Ammon's horn (tissue), 1 donor: ENCODE data around the gene MIB1.
"Not testable (repeated sequence)": the region's sequence is repeated elsewhere in the genome, so short reads cannot be mapped to it uniquely, and the experiment has no call there.

Source experiments
- DNase-seq: peaks from one replicate; pipeline ENCODE4 v3.0.0-alpha.2; 2016; ENCODE audit warnings: low spot score

The MIB1 gene

DNA sequence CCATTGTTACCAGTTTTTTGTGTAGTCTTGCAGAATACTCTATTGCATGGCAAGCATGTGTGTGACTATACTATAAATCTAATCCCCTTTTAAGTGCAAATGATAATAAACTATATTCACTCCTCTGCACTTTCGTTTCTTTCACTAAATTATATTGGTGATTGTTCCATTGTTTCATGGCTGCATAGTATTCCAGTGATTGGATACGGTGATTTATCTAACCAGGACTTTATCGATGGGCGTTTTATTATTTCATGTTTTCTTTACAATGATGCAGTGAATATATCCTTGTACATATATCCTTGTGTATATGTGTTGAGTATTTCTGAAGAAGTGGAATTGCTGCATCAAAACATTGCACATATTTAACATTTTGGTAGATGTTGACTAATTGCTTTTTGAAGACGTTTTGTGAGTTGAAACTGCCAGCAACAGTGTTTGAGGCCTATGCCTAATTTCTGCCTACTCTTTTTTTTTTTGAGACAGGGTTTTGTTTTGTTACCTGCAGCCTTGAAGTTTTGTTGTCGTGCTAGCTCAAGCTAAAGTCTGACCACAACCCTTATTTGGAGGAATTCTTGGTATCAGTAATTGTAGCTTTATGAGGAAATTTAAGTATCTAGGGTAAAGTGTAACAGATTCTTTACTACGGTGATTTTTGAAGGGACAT, 2.7 kb downstream of the MIB1 start:
- DNase-seq = no peak

DNA sequence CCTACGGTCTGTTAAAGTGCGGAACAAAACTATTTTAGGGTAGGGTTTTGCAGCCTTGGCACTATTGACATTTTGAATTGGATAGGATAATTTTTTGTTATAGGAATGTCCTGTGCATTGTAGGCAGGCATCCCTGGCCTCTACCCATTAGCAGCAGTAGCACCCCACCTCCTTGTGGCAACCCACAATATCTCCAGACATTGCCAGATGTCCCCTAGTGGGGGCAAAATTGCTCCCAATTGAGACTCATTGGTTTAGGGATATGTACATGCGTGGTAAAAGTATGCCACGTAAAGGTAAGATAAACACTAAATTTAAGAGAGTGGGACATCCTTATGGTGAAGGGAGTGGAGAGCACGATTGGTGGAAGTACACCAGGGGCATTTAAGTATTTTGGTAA, 4.6 kb downstream of the MIB1 start:
- DNase-seq = no peak

DNA sequence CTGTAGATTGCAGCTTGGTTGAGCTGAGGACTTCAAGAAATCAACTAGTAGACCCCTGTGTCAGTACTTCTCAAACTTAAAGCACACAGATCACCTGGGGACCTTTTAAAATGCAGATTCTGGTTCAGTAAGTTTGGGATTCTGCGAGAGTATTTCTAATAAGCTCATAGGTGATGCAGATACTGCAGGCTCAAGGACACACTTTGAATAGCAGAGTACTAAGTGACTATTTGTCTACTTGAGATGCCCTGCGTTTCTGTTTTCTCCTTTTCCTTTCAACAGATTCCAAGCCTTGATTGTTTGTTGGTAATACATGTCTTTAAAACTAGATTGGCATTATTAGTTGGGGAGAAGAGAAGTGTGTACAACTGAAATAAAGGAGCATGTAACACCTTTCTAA, 6.7 kb downstream of the MIB1 start:
- DNase-seq = no peak

DNA sequence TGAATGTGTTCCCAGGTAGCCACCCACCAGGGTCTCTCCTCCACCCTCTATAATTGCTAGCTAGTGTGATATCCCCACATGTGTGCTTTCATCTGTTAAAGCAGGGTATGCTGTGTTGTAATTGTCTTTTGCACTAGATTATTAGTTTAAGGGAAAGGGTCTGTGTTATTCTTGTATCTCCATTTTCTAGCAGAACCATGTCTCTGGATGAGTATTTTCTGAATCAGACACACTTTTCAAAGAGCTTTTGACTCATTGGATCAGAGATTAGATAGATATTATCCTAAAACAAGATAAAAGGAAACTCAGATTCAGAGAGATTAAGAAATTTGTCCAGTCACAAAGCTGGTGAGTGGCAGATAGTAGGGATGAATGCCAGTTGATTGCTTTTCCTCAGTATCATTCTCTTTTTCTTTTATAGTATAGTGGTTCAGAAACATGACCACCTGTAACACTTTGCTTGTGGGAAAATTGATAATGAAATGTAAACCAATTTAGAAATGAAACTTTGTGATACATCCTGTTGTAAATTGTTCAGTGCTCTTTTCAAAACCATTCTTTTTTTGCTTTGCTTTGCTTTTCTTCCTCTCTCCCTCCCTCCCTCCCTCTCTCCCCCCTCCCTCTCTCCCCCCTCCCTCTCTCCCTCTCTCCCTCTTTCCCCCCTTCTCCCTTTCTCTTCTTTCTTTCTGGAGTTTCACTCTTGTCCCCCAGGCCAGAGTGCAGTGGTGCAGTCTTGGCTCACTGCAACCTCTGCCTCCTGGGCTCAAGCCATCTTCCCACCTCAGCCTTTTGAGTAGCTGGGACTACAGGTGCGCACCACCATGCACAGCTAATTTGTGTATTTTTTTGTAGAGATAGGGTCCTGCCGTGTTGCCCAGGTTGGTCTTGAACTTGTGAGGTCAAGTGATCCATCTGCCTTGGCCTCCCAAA, 7.4 kb downstream of the MIB1 start:
- DNase-seq = no peak

DNA sequence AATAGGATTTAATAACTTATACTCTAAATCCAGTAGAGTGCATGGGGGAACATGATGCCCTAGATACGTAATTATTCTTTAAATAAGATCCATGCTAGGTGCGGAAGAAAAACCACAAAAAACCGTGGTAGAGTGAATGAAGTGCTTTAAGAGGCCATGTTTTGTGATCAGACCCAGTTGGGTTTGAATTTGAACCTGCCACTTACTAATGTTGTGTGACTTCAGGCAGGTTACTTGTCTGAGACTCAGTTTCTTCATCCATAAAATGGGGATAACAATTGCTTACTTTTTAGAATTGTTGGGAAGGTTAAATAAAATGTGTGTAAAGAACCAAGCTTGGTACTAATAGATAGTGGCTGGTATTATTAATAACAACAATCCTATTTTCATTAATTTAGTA, 17.2 kb downstream of the MIB1 start:
- DNase-seq = no peak

DNA sequence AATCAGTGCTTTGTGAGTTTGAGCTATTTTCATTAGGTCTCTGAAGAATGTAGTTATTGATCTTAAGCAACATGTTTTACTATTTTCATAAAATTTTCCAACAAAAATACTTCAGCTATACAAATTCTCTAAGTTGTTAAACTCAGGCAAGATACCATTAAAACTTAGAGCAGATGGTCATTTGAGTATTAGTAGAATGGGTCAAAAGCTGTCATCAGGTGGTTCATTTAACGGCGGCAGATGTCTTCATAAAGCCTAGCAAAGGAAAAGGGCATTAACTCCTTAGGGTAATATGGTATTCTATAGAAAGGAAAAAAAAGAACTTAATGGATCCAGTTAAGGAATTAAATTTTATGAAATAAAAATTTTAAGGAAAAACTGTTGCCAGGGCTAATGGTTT, 19.2 kb downstream of the MIB1 start:
- no peak for DNase-seq

DNA sequence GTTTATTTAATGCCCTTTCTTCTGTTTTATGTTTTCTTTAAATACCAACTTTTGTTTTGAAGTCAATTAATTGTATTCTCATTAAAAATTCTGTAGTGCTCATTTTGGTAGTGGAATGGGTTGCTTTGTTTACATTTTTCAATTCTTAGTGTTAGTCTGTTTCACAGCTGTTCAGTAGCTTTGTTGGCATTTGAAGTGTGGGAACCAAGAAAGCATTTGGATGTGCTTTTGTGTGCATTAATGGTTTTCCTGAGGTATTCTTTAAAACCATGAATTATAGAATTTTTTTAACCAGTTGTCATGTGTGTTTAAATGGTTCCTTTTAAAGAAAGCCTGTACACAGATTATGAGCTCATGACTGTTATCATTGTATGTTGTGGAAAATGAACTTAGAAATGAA, 19.7 kb downstream of the MIB1 start:
- no peak for DNase-seq

DNA sequence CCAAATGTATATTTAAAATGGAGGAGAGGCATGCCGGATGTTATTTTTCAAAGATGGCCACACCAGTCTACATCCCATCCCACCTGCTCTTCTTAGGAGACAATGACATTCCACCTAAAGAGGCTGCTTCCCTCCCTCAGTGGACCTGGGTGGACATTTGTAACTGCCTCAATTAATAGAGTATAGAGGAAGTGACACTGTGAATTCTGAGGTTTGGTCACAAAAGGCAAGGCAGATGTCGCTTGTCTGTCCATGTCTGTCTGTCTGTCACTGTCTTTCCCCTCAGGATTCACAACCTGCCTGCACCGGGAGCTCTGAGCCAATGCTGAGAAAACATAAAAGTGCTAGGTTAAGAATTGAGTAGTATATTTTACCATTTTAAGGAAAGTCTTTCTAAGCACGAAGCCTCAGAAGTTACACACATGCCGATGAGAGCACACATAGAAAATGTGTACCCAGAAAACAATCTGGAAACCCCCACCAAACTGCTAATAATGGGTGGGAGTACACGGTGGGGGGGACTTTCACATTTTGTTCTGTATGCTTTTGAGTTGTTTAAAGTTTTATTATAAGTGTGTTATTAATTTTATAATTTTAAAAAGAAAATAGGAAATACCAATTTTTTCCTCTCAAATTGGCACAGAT, 21.0 kb downstream of the MIB1 start:
- DNase-seq = no peak

DNA sequence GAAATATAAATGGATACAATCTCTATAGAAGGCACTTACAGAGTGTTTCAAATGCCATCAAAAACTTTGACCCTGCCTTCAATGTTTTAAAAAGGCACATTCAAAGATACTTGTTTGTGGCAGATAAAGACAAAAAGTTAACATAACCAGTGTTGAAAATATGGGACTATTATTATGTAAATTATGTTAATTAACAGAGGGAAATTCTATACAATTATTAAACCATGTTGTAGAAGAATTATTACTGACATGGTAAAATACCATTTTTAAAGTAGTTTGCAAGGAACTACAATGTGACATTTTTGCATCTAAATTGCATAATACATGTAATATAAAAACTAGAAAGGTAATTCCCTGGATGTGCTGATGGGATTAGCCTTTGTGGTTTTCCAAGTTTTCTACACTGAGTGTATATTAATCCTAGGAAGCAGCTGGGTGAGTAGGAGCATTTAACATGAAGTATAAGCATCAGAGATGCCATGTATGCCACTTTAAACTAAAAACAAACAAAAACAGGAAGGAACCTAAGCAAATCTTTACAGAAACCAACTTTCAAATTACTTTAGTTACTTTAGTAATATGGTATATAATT, 21.7 kb downstream of the MIB1 start:
- no peak for DNase-seq

DNA sequence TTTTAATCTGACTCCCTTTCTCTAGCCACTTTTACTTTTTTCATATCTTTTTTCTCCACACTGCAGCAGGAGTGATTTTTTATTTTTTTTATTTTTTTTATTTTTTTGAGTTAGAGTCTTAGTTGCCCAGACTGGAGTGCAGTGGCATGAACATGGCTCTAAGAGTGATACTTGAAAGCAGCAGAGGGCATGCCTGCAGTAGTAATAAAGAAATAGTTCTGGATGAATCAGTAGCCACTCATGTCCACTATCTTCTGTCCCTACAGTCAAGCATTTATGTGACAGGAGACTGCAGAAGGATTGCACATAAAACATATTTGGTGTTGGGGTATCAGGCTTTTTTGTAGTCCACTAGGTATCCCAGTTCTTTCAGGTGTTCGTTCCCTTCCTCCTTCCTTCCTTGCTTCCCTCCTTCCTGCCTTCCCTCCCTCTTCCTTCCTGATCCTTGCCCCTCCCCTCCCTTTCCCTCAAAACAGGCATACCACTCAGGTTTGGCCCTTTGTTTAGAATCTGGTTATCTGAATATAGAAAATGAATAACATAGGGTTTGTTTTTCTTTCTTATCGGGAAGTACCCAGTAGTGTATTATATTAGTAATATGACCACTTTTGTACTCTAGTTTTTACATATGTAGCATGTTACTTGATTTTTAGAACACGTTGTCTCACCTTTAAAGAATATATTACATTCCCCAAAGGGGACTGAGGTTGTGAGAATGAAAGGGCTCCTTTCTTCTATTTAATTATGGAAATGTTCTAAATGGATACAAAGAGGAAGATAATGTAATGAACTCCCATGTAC, 23.5 kb downstream of the MIB1 start:
- no peak for DNase-seq

DNA sequence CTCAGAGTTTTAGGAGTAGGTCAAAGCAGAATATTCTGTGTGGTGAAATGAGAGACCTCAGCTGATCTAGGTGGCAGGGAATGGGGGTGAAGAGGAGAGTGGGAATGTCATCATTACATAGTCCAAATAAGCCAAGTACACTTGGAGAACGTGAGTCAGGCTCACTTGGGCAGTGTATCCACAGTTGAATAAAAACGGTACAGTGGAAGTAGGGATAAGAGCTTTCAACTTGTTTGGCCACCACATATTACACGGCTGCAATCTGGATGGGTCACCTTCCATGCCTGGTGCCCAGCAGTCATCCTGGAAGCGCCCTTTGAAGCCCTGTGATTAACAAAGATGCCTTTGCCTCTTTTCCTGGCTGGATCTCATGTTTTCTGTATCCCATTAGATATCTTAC, 28.6 kb downstream of the MIB1 start:
- DNase-seq = no peak

DNA sequence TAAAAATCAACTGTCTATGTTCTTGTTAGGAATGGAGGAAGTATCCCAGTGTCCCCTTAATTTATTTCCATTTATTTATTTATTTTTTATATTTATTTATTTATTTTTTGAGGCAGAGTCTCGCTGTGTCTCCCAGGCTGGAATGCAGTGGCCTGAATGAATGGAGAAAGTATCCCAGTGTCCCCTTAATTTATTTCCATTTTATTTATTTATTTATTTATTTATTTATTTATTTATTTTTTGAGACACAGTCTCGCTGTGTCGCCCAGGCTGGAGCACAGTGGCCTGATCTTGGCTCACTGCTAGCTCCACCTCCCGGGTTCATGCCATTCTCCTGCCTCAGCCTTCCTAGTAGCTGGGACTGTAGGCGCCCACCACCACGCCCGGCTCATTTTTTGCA, 34.1 kb downstream of the MIB1 start:
- no peak for DNase-seq

DNA sequence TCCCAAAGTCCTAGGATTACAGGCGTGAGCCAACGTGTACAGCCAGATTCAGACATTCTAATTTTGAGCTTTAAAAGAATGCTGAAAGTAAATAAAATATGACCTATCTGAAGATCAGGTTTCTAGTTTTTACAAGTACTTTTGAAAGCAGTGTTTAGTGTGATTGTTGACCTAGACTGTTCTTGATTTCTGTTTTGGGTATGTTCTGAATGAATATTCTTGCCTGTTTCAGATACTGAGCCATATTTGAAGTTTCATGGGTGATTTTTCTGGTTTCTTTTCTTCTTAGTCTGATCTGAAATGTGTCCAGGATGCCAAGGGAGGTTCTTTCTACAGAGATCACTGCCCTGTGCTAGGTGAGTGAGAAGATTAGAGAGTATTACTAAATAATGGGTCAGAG, 37.2 kb downstream of the MIB1 start:
- DNase-seq = no peak

DNA sequence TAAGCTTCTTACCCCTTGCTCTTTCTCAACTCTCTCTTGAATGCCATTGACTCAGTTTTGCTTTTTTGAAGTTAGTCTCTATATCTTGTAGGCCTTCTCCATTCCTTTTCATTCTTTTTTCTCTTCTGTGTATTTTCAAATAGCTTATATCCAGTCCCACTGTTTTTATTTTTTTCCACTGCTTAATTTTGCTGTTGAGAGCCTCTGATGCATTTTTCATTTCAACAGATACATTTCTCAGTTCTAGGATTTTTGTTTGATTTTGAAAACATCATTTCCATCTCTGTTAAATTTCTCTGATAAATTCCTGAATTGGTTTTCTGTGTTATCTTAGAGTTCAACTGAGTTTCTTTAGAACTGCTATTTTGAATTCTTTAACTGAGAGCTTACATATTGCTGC, 45.9 kb downstream of the MIB1 start:
- no peak for DNase-seq

DNA sequence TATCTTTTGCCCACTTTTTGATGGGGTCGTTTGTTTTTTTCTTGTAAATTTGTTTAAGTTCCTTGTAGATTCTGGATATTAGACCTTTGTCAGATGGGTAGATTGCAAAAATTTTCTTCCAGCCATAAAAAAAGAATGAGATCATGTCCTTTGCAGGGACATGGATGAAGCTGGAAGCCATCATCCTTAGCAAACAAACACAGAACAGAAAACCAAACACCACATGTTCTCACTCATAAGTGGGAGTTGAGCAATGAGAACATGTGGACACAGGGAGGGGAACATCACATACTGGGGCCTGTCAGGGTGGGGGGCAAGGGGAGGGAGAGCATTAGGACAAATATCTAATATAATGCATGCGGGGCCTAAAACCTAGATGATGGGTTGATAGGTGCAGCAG, 55.5 kb downstream of the MIB1 start:
- DNase-seq = not testable (repeated sequence)

DNA sequence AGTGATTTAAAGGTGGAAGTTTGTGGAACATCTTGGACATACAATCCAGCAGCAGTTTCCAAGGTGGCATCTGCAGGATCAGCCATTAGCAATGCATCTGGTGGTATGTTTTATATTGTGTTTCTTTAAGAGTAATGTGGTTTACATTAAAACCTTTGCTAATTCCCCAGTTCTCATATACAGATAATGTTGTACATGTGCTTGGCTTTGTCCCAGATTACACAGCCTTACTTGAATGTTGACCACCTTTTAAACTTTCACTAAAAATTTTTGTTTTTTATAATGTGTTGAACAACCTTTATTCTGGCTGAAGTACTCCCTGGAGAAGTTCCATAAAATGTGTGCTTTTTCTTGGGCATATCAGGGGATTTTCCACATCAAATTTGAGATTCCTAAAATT, 57.5 kb downstream of the MIB1 start:
- no peak for DNase-seq

DNA sequence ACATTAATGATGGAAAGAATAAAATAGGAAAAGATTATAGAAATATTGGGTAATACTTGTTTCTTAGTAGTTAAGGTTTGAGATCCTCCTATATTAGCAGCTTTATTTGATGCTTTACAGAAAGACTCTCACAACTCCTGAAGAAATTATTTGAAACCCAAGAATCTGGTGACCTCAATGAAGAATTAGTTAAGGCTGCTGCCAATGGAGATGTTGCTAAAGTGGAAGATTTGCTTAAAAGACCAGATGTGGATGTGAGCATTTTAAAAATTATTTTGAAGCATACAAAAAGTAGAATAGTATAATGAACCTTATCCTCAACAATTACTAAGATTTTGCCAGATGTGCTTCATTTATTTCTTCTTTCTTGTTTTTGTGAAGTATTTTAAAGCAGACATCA, 59.1 kb downstream of the MIB1 start:
- DNase-seq = no peak

DNA sequence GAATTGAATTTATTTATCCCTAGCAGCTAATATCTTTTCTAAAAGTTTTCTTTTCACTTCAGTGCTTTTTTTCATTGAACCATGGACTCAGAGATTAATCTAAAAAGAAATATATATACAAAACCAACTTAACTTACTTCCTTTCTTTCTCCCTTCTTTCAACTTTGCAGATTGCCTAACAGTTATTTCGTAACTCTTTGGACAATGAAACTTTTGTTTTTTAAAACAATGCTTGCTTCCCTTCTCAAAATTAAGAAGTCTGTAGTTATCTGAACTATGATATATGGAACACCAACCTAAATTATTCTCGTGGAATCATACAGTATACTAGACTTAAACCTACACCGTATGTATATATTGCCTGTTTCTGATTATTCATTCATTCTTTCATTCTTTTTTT, 62.9 kb downstream of the MIB1 start:
- DNase-seq = no peak

DNA sequence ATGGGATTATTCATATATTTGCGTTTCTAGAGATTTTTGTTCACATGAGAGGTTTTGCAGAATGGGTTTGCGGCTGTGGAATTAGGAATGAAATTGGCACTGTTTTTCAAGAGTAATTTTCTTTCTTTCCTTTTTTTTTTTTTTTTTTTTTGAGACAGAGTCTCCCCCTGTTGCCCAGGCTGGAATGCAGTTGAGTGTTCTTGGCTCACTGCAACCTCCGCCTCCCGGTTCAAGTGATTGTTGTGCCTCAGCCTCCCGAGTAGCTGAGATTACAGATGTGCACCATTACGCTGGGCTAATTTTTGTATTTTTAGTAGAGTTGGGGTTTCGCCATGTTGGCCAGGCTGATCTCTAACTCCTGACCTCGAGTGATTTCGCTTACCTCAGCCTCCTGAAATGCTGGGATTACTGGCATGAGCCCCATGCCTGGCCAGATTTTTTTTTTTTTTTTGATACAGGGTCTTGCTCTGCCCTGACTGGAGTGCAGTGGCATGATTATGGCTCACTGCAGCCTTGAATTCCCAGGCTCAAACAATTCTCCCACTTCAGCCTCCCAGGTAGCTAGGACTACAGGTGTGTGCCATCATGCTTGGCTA, 65.3 kb downstream of the MIB1 start:
- no peak for DNase-seq

DNA sequence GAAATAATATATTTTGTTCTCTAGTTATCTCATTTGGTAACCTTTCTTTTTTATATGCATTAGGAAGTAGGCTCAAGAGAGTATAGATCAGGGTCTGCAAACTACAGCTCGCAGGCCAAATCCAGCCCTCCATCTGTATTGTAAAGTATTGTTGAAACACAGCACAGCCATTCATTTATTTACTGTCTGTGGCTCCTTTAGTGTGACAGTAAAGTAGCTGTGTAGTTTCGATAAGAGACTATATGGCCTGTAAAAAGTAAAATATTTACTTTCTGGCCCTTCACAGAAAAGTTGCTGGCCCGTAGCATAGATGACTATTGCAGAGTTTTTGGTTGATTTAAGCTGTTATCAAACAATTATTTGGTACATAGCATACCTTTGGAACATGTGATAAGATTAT, 67.6 kb downstream of the MIB1 start:
- DNase-seq = no peak

DNA sequence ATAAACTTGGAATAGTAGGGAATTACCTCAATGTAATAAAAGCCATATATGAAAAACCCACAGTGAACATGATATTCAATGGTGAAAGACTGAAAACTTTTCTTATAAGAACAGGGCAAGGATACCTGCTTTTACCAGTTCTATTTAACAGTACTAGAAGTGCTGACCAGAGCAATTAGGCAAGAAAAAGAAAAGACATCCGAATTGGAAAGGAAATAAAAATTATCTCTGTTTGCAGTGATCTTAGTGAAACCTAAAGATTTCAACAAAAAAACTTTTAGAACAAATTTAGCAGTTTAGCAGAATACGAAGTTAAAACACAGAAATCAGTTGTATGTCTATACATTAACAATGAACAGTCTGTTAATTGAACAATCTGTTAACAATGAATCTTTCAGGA, 69.1 kb downstream of the MIB1 start:
- no peak for DNase-seq

DNA sequence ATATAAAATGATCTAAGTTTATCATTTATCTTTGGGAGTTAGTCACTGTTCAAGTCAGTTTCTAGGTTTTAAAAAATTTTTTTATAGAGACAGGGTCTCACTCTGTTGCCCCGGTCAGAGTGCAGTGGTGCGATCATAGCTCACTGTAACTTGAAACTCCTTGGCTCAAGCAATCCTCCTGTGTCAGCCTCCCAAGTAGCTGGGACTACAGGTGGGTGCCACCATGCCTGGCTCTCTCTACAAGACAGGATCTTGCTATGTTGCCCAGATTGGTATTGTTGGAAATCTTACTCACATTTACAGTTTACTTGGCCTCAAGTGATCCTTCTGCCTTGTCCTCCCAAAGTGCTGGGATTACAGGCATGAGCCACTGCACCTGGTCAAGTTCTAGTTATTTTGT, 74.5 kb downstream of the MIB1 start:
- no peak for DNase-seq
